ENCODE measurements around the gene PXDN. TPM values are rescaled to one million over a fixed set of nuclear protein-coding genes. Genes with fewer than 3 reads are reported as not detected.
A peak's percentile ranks its signal among the peaks of the same experiment; 100 is the strongest.
"Not testable (repeated sequence)": the region's sequence is repeated elsewhere in the genome, so short reads cannot be mapped to it uniquely, and the experiment has no call there.

PXDN gene
- total RNA-seq, 1 experiment from 2014 or later, result 146 TPM

GRCh38 chr2:1702186-1702565, 42.1 kb downstream of the PXDN start:
- peaks cover 50% of the 10 kb centered on the region for H3K4me1 Mint-ChIP-seq
- peak overlapping the region; percentile 91 for H3K27ac Mint-ChIP-seq
- ChIA-PET CTCF (interaction anchor here (0.6 to 2.3 kb wide), 4 partner anchors 28 to 68 kb away, joined by 3 to 8 read pairs (median 6); no protein-coding TSS in a partner anchor), POLR2A (no interaction called here)
- no peaks in the 10 kb centered on the region for H3K9me3 Mint-ChIP-seq
- no peak for TF ChIP-seq TEAD1 (CRISPR knock-in tag; IDR thresholded peaks at IDR 0.05)
- no peak for TF ChIP-seq ZNF138 (CRISPR knock-in tag; conservative IDR thresholded peaks at IDR 0.05)
- no peak for TF ChIP-seq SOX15 (CRISPR knock-in tag; IDR thresholded peaks at IDR 0.05)
- no peak for TF ChIP-seq E2F1 (CRISPR knock-in tag; IDR thresholded peaks at IDR 0.05)
- H3K36me3 Mint-ChIP-seq, result no peaks in the 10 kb centered on the region
- no peak; the same call in 1 of the 2 replicates for ATAC-seq
- no peak overlapping the region for H3K4me3 Mint-ChIP-seq
- DNase-seq (ENCODE audit: low spot score), result no peak
- H3K27me3 Mint-ChIP-seq (ENCODE audit: low read depth), result no peaks in the 10 kb centered on the region; the same call in 1 of the 2 replicates

GRCh38 chr2:1701556-1702185, 42.6 kb downstream of the PXDN start:
- ATAC-seq (peak; percentile 86), DNase-seq (ENCODE audit: low spot score) (no peak)
- peaks cover 49% of the 10 kb centered on the region for H3K4me1 Mint-ChIP-seq
- no peaks in the 10 kb centered on the region; the same call in 1 of the 2 replicates for H3K27me3 Mint-ChIP-seq (ENCODE audit: low read depth)
- H3K9me3 Mint-ChIP-seq, result no peaks in the 10 kb centered on the region
- H3K36me3 Mint-ChIP-seq, result no peaks in the 10 kb centered on the region
- no peak overlapping the region for H3K4me3 Mint-ChIP-seq
- POLR2A ChIA-PET, result no interaction called here
- TF ChIP-seq ZSCAN18 (CRISPR knock-in tag; IDR thresholded peaks at IDR 0.05), result no peak
- H3K27ac Mint-ChIP-seq, result peak overlapping the region; percentile 91
- CTCF ChIA-PET, result interaction anchor here (0.6 to 2.3 kb wide), 4 partner anchors 29 to 68 kb away, joined by 3 to 8 read pairs (median 6); no protein-coding TSS in a partner anchor

- Mint-ChIP-seq H3K36me3 (no peaks in the 10 kb centered on the region), H3K27me3 (ENCODE audit: low read depth) (no peaks in the 10 kb centered on the region; the same call in 1 of the 2 replicates), H3K27ac (peak overlapping the region; percentile 91), H3K9me3 (no peaks in the 10 kb centered on the region), H3K4me3 (no peak overlapping the region), H3K4me1 (peaks cover 46% of the 10 kb centered on the region)
- CTCF ChIA-PET, result interaction anchor here (1.4 kb wide), 1 partner anchor 50 kb away, joined by 5 read pairs; no protein-coding TSS in a partner anchor
- ATAC-seq (no peak), DNase-seq (ENCODE audit: low spot score) (no peak)
- TF ChIP-seq HMGXB4 (CRISPR knock-in tag; IDR thresholded peaks at IDR 0.05), result no peak
- no peak for TF ChIP-seq AFF4 (CRISPR knock-in tag; IDR thresholded peaks at IDR 0.05; ENCODE audit: borderline replicate concordance)
- TF ChIP-seq SMAD3 (CRISPR knock-in tag; IDR thresholded peaks at IDR 0.05; ENCODE audit: borderline replicate concordance), result no peak
- no peak for TF ChIP-seq RELA (CRISPR knock-in tag; IDR thresholded peaks at IDR 0.05; ENCODE audit: borderline replicate concordance)
- POLR2A ChIA-PET, result no interaction called here
Observed at GRCh38 chr2:1701020-1701419, 43.3 kb downstream of the PXDN start.

GRCh38 chr2:1700427-1700826, 43.9 kb downstream of the PXDN start:
- DNase-seq (ENCODE audit: low spot score); H3K9me3 Mint-ChIP-seq; H3K4me3 Mint-ChIP-seq; ATAC-seq; H3K27me3 Mint-ChIP-seq (ENCODE audit: low read depth); H3K27ac Mint-ChIP-seq; POLR2A ChIA-PET; H3K36me3 Mint-ChIP-seq: not testable (repeated sequence)
- H3K4me1 Mint-ChIP-seq, result peaks cover 46% of the 10 kb centered on the region
- CTCF ChIA-PET, result interaction anchor here (1.4 kb wide), 1 partner anchor 50 kb away, joined by 5 read pairs; no protein-coding TSS in a partner anchor
